ENCODE measurements around the gene ZFYVE19.

Gene ZFYVE19

DNA sequence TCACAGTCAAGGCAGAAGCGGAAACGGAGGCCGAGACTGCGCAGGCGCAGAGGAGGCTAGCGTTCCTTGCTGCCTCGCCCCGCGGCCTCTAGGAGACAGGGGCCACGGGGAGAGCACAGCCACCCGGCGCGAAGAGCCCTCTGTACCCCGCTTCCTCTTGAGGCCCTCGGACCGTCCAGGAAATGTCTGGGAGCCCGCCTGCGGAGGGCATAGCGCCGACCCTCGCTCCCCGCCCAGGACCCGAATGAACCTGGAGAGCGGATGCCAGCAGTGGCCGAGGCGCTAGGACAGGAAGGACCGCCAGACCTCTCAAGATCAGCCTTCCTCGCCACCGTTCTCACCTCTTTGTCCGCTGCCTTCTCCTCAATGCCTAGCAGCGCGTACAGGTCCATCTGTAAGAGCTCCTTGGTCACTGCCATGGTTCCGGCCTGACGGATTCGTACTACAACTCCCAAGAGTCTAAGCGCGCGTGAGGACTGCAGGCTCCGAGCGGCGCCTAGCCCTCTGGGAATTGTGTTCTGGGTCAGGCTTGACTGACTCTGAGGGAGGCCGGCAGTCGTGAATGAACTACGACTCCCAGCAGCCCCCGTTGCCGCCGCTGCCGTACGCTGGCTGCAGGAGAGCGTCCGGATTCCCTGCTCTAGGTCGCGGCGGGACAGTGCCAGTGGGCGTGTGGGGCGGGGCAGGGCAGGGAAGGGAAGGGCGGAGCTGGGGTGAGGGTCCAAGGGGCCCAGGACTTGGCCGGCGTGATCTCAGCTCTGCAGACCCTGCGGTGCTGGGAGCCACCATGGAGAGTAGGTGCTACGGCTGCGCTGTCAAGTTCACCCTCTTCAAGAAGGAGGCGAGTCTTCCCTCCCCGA lies at the start of gene ZFYVE19, which contains the start of gene DNAJC17:
Gene ZFYVE19, plus strand, starts transcription at position 62 of the 860 bp plus-strand sequence. Its CDS starts 501 bp downstream, at position 563.
Gene DNAJC17, minus strand, starts transcription at position 446 of the 860 bp plus-strand sequence. Its CDS starts 27 bp downstream, at position 419.
- no peak for TF ChIP-seq CTCF (IDR thresholded peaks at IDR 0.05; ENCODE audit: low read depth, low read length)
- in situ Hi-C loops (cut with HindIII; ENCODE audit: low sequenced_read_pairs): no loop called here
- DNase-seq (ENCODE audit: low read depth, low spot score): peak; percentile 98
- peak within 1 kb of the TSS; percentile 95 for H3K4me3 ChIP-seq (ENCODE audit: low read depth, low read length)

DNA sequence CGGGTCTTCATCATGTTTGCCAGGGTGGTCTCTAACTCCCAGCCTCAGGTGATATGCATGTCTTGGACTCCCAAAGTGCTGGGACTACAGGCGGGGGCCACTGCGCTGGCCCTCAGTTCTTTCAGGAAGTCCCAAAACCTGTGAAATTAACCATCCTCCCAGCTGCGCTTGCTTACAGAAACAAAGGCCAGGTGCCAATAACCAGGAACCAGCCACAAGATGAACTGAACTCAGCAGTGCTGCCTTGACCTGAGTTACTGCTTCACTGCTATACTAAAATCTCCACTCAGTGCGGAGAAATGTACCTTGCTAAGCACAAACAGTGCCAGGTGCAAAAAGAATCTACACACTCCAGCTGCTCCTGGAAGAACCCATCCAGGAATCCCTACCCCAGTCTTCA lies 46.9 kb upstream of the ZFYVE19 start:
- no peak for DNase-seq (ENCODE audit: low read depth, low spot score)
- in situ Hi-C loops (cut with HindIII; ENCODE audit: low sequenced_read_pairs): no loop called here
- no peak for TF ChIP-seq CTCF (IDR thresholded peaks at IDR 0.05; ENCODE audit: low read depth, low read length)
- H3K4me3 ChIP-seq (ENCODE audit: low read depth, low read length): no peak overlapping the region

DNA sequence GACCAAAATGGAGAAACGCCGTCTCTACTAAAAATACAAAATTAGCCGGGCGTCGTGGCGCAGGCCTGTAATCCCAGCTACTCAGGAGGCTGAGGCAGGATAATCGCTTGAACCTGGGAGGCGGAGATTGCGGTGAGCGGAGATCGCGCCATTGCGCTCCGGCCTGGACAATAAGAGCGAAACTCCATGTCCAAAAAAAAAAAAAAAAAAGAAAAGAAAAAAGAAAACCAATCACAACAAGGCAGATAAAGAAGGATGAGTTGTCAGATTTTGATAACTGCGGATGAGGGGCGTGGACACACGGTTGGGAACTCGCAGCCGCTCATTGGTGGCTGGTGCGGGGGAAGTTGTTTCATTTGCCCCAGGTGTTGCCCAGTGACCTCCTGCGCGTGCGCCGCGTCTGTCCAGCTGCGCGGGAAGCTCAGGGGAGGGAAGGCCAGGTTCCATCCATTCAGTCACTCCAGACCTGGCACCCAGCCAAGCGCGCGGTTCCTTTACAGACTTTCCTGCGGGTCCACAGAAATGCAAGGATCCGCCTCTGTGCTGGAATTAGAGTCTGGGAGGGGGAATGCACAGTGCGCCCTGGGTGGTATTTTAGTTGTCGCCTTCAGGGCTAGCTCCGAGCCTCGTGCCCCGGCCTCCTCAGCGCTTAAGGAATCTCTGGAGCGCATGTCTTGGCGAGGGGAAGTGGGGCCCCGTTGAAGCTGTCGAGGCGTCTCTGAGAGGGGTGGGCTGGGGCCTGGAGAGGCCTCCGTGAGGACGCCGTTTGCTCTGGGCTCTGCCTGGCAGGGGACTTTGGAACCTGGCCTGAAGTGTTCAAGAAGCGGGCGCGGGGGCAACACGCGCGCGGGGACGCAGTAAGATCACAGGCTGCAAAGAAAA lies 43.7 kb upstream of the ZFYVE19 start:
- no peak for TF ChIP-seq CTCF (IDR thresholded peaks at IDR 0.05; ENCODE audit: low read depth, low read length)
- in situ Hi-C loops (cut with HindIII; ENCODE audit: low sequenced_read_pairs): no loop called here
- DNase-seq (ENCODE audit: low read depth, low spot score): peak; percentile 52
- H3K4me3 ChIP-seq (ENCODE audit: low read depth, low read length): peak overlapping the region; percentile 45

- in situ Hi-C loops (cut with HindIII; ENCODE audit: low sequenced_read_pairs): no loop called here
- H3K4me3 ChIP-seq (ENCODE audit: low read depth, low read length): peak within 1 kb of the TSS; percentile 45
- peak; percentile 8 for TF ChIP-seq CTCF (IDR thresholded peaks at IDR 0.05; ENCODE audit: low read depth, low read length)
- peak; percentile 64 for DNase-seq (ENCODE audit: low read depth, low spot score)
Measured at GRCh38 chr15:40763801-40764628, 42.9 kb upstream of the ZFYVE19 start, which contains the start of gene GCHFR. Gene GCHFR, plus strand, starts transcription at chr15:40764068. Its CDS starts 113 bp downstream, at chr15:40764181.

- DNase-seq (ENCODE audit: low read depth, low spot score): no peak
- peak overlapping the region; percentile 45 for H3K4me3 ChIP-seq (ENCODE audit: low read depth, low read length)
- no peak for TF ChIP-seq CTCF (IDR thresholded peaks at IDR 0.05; ENCODE audit: low read depth, low read length)
- in situ Hi-C loops (cut with HindIII; ENCODE audit: low sequenced_read_pairs): no loop called here
Measured at GRCh38 chr15:40764629-40765103, 42.2 kb upstream of the ZFYVE19 start.

Measured in astrocyte of the spinal cord (primary cell).